CD14-positive monocyte (primary cell): ENCODE measurements around the gene SNX25. TPM values are rescaled to one million over a fixed set of nuclear protein-coding genes. Genes with fewer than 3 reads are reported as not detected.

Experiments
- DNase-seq, 3 donors: peaks; one replicate each; pipeline ENCODE4 v3.0.0-alpha.2; 2011 to 2022
- H2AFZ ChIP-seq: 2 replicates; pipeline ENCODE4 v1.6.0; 2012; ENCODE audit warnings: mild to moderate bottlenecking, low read depth, low read length, inconsistent platforms; ENCODE audit not compliant: insufficient read depth, poor library complexity, severe bottlenecking
- H3K27ac ChIP-seq, 2 donors: 1 replicate in 1 of 2; 2 replicates in 1 of 2; pipeline ENCODE4 v1.5.1; 2012 to 2013; ENCODE audit warnings: low read length in 2 of 2, control low read depth in 1 of 2, inconsistent platforms in 1 of 2, low read depth in 1 of 2, mild to moderate bottlenecking in 1 of 2
- H3K27me3 ChIP-seq, 2 donors: one replicate each; pipeline versions ENCODE4 v1.6.0 to v1.6.1; 2011 to 2013; ENCODE audit warnings: low read length in 2 of 2; ENCODE audit not compliant: control insufficient read depth in 2 of 2, insufficient read depth in 2 of 2
- H3K36me3 ChIP-seq, 2 donors: replicated peaks in 1 of 2; 1 replicate in 1 of 2; 2 replicates in 1 of 2; pipeline versions ENCODE4 v1.5.1 to v1.6.1; 2012 to 2013; ENCODE audit warnings: low read length in 2 of 2, control low read depth in 1 of 2, inconsistent platforms in 1 of 2, mild to moderate bottlenecking in 1 of 2; ENCODE audit not compliant: insufficient read depth in 2 of 2, control insufficient read depth in 1 of 2
- H3K4me1 ChIP-seq, 2 donors: 1 replicate in 1 of 2; 2 replicates in 1 of 2; pipeline versions ENCODE4 v1.5.1 to v1.6.1; 2012 to 2013; ENCODE audit warnings: low read length in 2 of 2, control low read depth in 1 of 2, inconsistent platforms in 1 of 2, mild to moderate bottlenecking in 1 of 2, moderate library complexity in 1 of 2; ENCODE audit not compliant: insufficient read depth in 2 of 2, control insufficient read depth in 1 of 2
- H3K4me2 ChIP-seq: replicated peaks from 2 replicates; pipeline ENCODE3; 2012; ENCODE audit warnings: low read length, moderate library complexity, mild to moderate bottlenecking; ENCODE audit not compliant: poor library complexity, severe bottlenecking; ENCODE audit errors: extremely low read depth
- H3K4me3 ChIP-seq, 3 experiments: fragments of 200-600 bp in 1 of 3; sonication (generic) in 1 of 3; replicated peaks in 1 of 3; 1 replicate in 2 of 3; 2 replicates in 1 of 3; pipeline ENCODE4 v1.5.1; 2011 to 2013; ENCODE audit warnings: low read length in 3 of 3, mild to moderate bottlenecking in 3 of 3, control low read depth in 2 of 3, low read depth in 2 of 3, inconsistent platforms in 1 of 3, moderate library complexity in 1 of 3
- H3K79me2 ChIP-seq: 2 replicates; pipeline ENCODE4 v1.6.0; 2012; ENCODE audit warnings: mild to moderate bottlenecking, control low read depth, inconsistent platforms, low read length, moderate library complexity; ENCODE audit not compliant: insufficient read depth
- H3K9ac ChIP-seq: 2 replicates; pipeline ENCODE4 v1.6.0; 2017; ENCODE audit warnings: low read length, mild to moderate bottlenecking; ENCODE audit not compliant: insufficient read depth, poor library complexity, severe bottlenecking
- H3K9me3 ChIP-seq, 2 donors: replicated peaks in 1 of 2; 1 replicate in 1 of 2; 2 replicates in 1 of 2; pipeline versions ENCODE4 v1.5.1 to v1.6.1; 2012 to 2013; ENCODE audit warnings: low read length in 2 of 2, control low read depth in 1 of 2; ENCODE audit not compliant: control insufficient read depth in 1 of 2, insufficient read depth in 1 of 2
- H4K20me1 ChIP-seq: 2 replicates; pipeline ENCODE4 v1.6.0; 2012; ENCODE audit warnings: mild to moderate bottlenecking, low read length, control low read depth, moderate library complexity; ENCODE audit not compliant: insufficient read depth
- H3K27ac Mint-ChIP-seq, 7 donors: one replicate each; pipeline ENCODE4 v1.8.0; 2020; ENCODE audit warnings: mild to moderate bottlenecking in 7 of 7, mixed read lengths in 7 of 7, moderate library complexity in 6 of 7, inconsistent platforms in 2 of 7
- H3K27me3 Mint-ChIP-seq, 3 donors: one replicate each; pipeline ENCODE4 v1.8.0; 2021 to 2022; ENCODE audit warnings: low read depth in 3 of 3, mild to moderate bottlenecking in 3 of 3, mixed read lengths in 3 of 3, moderate library complexity in 3 of 3, inconsistent platforms in 1 of 3
- H3K36me3 Mint-ChIP-seq, 2 donors: one replicate each; pipeline ENCODE4 v1.8.0; 2020; ENCODE audit warnings: mixed read lengths in 2 of 2, inconsistent platforms in 1 of 2, mild to moderate bottlenecking in 1 of 2
- H3K4me1 Mint-ChIP-seq: one replicate; pipeline ENCODE4 v1.8.0; 2020; ENCODE audit warnings: mild to moderate bottlenecking, mixed read lengths
- H3K4me3 Mint-ChIP-seq, 2 donors: one replicate each; pipeline ENCODE4 v1.8.0; 2020; ENCODE audit warnings: mild to moderate bottlenecking in 2 of 2, mixed read lengths in 2 of 2, moderate library complexity in 1 of 2
- H3K9me3 Mint-ChIP-seq, 7 donors: one replicate each; pipeline ENCODE4 v1.8.0; 2020 to 2022; ENCODE audit warnings: mixed read lengths in 7 of 7, mild to moderate bottlenecking in 6 of 7, moderate library complexity in 6 of 7, inconsistent platforms in 2 of 7
- WGBS: methylation state at CpG from one replicate; pipeline ENCODE4 v1.1.5; 2013; ENCODE audit warnings: missing lambda C conversion rate; ENCODE audit not compliant: insufficient coverage; 5-methylcytosine and 5-hydroxymethylcytosine counted together
- intact Hi-C, 2 donors: fragments of 100-400 bp; cut with micrococcal nuclease; formaldehyde crosslinking; loops; one replicate each; pipeline versions ENCODE4 v1.15.0 to v1.15.1; 2023
- polyA plus RNA-seq, 3 donors: library from polyadenylated mRNA; depleted of rRNA in 1 of 3; unstranded in 2 of 3; stranded (reverse) in 1 of 3; fragments of 300-500 nt in 2 of 3; fragments of >200 nt in 1 of 3; fragmentation: Illumina TruSeq in 2 of 3; gene quantifications; 1 replicate in 2 of 3; 2 replicates in 1 of 3; pipeline ENCODE4 v1.2.3, GENCODE V29; 2012 to 2021
- TF ChIP-seq, protein P1 (sequence below): fragments of 200-600 bp; IDR thresholded peaks from one replicate; pipeline ENCODE4 v1.8.0; 2022; ENCODE audit warnings: antibody characterized with exemption, mild to moderate bottlenecking

The SNX25 gene
- polyA plus RNA-seq, 3 donors: 0.31 to 0.40 (median 0.36) TPM

DNA sequence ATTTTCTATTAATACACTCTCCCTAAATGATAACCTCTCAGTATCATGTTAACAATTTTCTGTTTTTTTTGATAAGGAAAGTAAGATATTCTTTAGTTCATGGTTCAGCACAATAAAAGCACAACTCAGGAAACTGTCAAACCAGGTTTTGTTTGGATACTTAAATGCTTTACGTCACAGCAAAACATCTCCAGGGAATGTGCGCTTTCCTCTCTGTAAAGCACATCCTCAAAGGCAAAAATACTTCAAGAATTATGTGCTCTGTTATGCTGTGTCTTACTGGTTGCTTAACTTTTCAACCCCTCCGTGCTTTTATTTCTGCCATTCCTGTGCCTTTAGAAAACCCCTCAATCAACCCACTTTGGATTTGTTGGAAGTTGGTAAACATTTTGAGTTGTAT, 27.8 kb downstream of the SNX25 start:
- peaks cover 2 to 4% (median 3%) of the 10 kb centered on the region in 3 donors for H3K27me3 Mint-ChIP-seq
- Histone ChIP-seq H4K20me1 (no peaks in the 10 kb centered on the region), H3K79me2 (no peaks in the 10 kb centered on the region), H2AFZ (no peak overlapping the region), H3K9ac (no peak overlapping the region), H3K4me3 (no peak overlapping the region), H3K27me3 (no peaks in the 10 kb centered on the region), H3K4me2 (no peak overlapping the region), H3K27ac (no peak overlapping the region), H3K9me3 (no peaks in the 10 kb centered on the region), H3K36me3 (no peaks in the 10 kb centered on the region), H3K4me1 (no peaks in the 10 kb centered on the region)
- no peak overlapping the region for H3K4me3 Mint-ChIP-seq
- no CpG with 5 or more reads among the region's 3 CpGs for WGBS
- peaks cover 0 to 14% (median 11%) of the 10 kb centered on the region in 7 donors for H3K9me3 Mint-ChIP-seq
- H3K4me1 Mint-ChIP-seq: no peaks in the 10 kb centered on the region
- intact Hi-C loops: no loop called here
- TF ChIP-seq, protein P1, sequence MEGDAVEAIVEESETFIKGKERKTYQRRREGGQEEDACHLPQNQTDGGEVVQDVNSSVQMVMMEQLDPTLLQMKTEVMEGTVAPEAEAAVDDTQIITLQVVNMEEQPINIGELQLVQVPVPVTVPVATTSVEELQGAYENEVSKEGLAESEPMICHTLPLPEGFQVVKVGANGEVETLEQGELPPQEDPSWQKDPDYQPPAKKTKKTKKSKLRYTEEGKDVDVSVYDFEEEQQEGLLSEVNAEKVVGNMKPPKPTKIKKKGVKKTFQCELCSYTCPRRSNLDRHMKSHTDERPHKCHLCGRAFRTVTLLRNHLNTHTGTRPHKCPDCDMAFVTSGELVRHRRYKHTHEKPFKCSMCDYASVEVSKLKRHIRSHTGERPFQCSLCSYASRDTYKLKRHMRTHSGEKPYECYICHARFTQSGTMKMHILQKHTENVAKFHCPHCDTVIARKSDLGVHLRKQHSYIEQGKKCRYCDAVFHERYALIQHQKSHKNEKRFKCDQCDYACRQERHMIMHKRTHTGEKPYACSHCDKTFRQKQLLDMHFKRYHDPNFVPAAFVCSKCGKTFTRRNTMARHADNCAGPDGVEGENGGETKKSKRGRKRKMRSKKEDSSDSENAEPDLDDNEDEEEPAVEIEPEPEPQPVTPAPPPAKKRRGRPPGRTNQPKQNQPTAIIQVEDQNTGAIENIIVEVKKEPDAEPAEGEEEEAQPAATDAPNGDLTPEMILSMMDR: no peak
- H3K27ac Mint-ChIP-seq: no peak overlapping the region
- no peaks in the 10 kb centered on the region for H3K36me3 Mint-ChIP-seq
- DNase-seq: no peak

DNA sequence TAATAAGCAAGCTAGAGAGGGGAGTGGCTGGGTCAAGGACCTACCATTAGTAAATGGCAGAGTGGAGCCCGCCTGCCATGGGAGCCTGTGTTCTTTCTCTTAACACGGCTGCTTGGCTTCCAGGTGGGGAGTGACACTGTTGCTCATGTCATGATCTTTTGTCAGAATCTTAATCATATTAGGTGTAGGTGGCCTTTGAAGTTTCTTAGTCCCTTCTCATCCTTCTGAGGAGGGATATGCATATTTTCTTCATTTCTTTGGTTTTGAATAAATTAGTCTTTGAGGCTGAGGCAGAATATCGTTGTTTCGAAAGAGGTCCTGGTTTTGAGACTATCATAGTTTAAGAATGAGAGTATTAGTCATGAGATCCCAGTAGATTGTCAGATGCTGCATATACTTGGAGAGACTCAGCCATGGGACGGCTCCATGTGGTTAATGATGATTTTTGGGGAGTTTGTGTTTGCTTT, 28.9 kb downstream of the SNX25 start:
- Histone ChIP-seq H3K79me2 (no peaks in the 10 kb centered on the region), H3K4me3 (no peak overlapping the region), H2AFZ (no peak overlapping the region), H3K9ac (no peak overlapping the region), H3K4me1 (no peaks in the 10 kb centered on the region), H3K27ac (no peak overlapping the region), H3K9me3 (no peaks in the 10 kb centered on the region), H3K4me2 (no peak overlapping the region), H3K36me3 (no peaks in the 10 kb centered on the region), H4K20me1 (no peaks in the 10 kb centered on the region), H3K27me3 (no peaks in the 10 kb centered on the region)
- Mint-ChIP-seq H3K9me3 (peaks cover 0 to 14% (median 11%) of the 10 kb centered on the region in 7 donors), H3K27me3 (peaks cover 2 to 4% (median 3%) of the 10 kb centered on the region in 3 donors), H3K4me3 (no peak overlapping the region), H3K36me3 (no peaks in the 10 kb centered on the region), H3K27ac (no peak overlapping the region), H3K4me1 (no peaks in the 10 kb centered on the region)
- TF ChIP-seq, protein P1: no peak
- DNase-seq: no peak
- WGBS: 100% methylated on average over 2 of the region's 5 CpGs
- intact Hi-C loops: no loop called here
